DND-41 (cell line): Measurements from ENCODE around the gene TIMM44.

Experiments
- EZH2 ChIP-seq: IDR thresholded peaks from 3 replicates; pipeline ENCODE4 v1.6.1; 2012; ENCODE audit warnings: borderline replicate concordance, low read depth, mild to moderate bottlenecking, moderate library complexity, low read length, inconsistent platforms; ENCODE audit not compliant: severe bottlenecking
- TF ChIP-seq, protein P1 (sequence below): IDR thresholded peaks from 2 replicates; pipeline ENCODE4 v1.5.1; 2012; ENCODE audit warnings: borderline replicate concordance, low read length, moderate library complexity, mild to moderate bottlenecking; ENCODE audit not compliant: poor library complexity, severe bottlenecking; ENCODE audit errors: extremely low read depth

DNA sequence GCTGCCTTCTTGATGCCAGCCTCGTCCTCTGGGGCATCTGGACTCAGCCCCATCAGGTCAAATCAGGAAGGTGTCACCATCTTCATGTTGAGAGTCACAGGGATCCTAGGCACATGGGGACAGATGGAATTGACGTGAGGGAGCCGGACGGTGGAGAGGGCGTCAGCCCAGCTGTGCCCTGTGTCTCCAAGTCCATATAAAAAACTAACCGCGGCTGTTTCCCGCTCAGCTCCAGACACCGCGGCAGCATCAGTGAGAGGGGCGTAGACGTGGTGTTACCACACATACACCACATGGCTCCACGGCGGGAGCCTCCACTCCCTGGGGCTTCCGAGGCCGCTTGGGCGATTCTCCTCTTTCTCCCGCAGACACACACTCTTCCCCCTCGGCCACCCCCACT lies 63.6 kb downstream of the TIMM44 start:
- TF ChIP-seq, protein P1, sequence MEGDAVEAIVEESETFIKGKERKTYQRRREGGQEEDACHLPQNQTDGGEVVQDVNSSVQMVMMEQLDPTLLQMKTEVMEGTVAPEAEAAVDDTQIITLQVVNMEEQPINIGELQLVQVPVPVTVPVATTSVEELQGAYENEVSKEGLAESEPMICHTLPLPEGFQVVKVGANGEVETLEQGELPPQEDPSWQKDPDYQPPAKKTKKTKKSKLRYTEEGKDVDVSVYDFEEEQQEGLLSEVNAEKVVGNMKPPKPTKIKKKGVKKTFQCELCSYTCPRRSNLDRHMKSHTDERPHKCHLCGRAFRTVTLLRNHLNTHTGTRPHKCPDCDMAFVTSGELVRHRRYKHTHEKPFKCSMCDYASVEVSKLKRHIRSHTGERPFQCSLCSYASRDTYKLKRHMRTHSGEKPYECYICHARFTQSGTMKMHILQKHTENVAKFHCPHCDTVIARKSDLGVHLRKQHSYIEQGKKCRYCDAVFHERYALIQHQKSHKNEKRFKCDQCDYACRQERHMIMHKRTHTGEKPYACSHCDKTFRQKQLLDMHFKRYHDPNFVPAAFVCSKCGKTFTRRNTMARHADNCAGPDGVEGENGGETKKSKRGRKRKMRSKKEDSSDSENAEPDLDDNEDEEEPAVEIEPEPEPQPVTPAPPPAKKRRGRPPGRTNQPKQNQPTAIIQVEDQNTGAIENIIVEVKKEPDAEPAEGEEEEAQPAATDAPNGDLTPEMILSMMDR, result no peak
- TF ChIP-seq EZH2, result no peak
